ENCODE results near the gene KRTAP5-5.

- TF ChIP-seq, protein P1, sequence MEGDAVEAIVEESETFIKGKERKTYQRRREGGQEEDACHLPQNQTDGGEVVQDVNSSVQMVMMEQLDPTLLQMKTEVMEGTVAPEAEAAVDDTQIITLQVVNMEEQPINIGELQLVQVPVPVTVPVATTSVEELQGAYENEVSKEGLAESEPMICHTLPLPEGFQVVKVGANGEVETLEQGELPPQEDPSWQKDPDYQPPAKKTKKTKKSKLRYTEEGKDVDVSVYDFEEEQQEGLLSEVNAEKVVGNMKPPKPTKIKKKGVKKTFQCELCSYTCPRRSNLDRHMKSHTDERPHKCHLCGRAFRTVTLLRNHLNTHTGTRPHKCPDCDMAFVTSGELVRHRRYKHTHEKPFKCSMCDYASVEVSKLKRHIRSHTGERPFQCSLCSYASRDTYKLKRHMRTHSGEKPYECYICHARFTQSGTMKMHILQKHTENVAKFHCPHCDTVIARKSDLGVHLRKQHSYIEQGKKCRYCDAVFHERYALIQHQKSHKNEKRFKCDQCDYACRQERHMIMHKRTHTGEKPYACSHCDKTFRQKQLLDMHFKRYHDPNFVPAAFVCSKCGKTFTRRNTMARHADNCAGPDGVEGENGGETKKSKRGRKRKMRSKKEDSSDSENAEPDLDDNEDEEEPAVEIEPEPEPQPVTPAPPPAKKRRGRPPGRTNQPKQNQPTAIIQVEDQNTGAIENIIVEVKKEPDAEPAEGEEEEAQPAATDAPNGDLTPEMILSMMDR (IDR thresholded peaks at IDR 0.05), result no peak
- no peak for TF ChIP-seq EZH2 (IDR thresholded peaks at IDR 0.05; ENCODE audit: borderline replicate concordance, insufficient read depth, low read depth, low read length, poor library complexity, severe bottlenecking)
These were observed 8.8 kb downstream of the KRTAP5-5 start for GRCh38 chr11:1638344-1638743.

All from B cell (primary cell).